Measurements from ENCODE around the gene KCNQ5.
A peak's percentile ranks its signal among the peaks of the same experiment; 100 is the strongest.

Gene KCNQ5

DNA sequence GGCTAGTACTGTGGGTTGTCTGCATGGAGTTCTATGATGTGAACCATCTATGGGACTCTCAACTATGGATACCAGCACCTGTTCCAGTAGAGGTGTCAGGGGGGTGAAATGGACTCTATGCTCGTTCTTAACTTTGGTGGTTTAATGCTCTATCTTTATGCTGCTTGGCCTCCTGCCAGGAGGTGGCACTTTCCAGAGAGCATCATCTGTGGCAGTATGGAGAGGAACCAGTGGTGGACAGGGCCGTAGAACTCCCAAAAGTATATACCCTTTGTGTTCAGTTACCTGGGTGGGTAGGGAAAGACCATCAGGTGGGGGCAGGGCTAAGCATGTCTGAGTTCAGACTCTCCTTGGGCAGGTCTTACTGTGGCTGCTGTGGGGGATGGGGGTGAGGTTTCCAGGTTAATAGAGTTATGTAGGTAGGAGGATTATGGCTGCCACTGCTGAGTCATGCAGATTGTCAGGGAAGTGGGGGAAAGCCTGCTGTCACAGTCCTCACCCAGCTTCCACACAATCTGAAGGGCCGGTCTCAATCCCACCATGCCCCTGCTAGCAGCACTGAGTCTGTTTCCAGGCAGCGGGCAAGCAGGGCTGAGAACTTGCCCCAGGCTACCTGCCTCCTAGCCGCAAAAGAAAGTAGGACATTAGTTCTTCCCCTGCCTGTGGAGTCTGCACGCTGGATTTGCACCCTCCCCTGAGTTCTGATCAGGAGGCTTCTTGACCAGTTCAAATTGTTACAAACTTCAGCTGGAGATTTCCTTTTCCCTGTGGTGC lies 284.0 kb downstream of the KCNQ5 start:
- Histone ChIP-seq H3K27ac (no peak overlapping the region), H3K36me3 (ENCODE audit: insufficient read depth) (no peaks in the 10 kb centered on the region), H3K4me3 (IDR thresholded peaks at IDR 0.05; ENCODE audit: insufficient read depth, low read depth, low read length) (no peak overlapping the region), H3K4me2 (no peak overlapping the region), H3K27me3 (ENCODE audit: insufficient read depth, low read depth) (no peaks in the 10 kb centered on the region), H3K79me2 (ENCODE audit: insufficient read depth, low read depth) (peaks cover 26% of the 10 kb centered on the region; the same call in 1 of the 2 replicates), H4K20me1 (ENCODE audit: insufficient read depth) (no peaks in the 10 kb centered on the region), H2AFZ (ENCODE audit: low read depth) (no peak overlapping the region), H3K4me1 (ENCODE audit: low read depth, poor library complexity, severe bottlenecking) (peaks cover 16% of the 10 kb centered on the region), H3K9ac (no peak overlapping the region)
- TF ChIP-seq, protein P1, sequence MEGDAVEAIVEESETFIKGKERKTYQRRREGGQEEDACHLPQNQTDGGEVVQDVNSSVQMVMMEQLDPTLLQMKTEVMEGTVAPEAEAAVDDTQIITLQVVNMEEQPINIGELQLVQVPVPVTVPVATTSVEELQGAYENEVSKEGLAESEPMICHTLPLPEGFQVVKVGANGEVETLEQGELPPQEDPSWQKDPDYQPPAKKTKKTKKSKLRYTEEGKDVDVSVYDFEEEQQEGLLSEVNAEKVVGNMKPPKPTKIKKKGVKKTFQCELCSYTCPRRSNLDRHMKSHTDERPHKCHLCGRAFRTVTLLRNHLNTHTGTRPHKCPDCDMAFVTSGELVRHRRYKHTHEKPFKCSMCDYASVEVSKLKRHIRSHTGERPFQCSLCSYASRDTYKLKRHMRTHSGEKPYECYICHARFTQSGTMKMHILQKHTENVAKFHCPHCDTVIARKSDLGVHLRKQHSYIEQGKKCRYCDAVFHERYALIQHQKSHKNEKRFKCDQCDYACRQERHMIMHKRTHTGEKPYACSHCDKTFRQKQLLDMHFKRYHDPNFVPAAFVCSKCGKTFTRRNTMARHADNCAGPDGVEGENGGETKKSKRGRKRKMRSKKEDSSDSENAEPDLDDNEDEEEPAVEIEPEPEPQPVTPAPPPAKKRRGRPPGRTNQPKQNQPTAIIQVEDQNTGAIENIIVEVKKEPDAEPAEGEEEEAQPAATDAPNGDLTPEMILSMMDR (conservative IDR thresholded peaks at IDR 0.05; ENCODE audit: low read depth, low read length), result no peak

DNA sequence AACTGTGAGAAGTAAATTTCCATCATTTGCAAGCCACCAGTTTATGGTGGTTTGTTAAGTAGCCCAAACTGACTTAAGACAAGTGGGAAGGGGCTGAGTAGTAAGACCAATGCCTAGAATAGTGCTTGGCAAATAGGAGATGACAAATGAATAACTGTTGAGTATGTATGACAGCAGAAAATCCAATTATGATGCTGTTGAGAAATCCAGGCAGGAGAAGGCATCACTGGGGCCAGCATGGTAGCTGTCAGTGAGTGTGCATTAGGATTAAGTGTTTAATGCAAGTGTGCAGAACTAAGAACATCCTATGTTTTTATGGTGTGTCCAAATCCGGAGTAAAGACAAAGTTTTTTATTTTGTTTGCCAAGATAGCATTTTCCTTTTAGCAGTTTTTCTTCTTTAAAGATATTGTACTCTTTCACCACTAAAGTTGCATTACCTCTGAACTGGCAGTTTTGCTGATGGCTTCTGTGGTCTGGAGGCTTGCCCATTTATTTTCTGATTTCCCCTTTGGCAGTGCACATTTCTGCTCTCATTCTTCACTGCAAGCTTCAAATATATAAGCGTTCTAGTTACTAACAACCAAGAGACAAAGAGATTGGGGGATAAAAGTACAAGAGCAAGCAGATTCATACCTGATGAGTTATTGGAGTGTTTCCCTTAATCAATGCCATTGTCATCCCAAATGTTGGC lies 289.7 kb downstream of the KCNQ5 start:
- no peak overlapping the region for H3K4me3 ChIP-seq (IDR thresholded peaks at IDR 0.05; ENCODE audit: insufficient read depth, low read depth, low read length)
- H3K27me3 ChIP-seq (ENCODE audit: insufficient read depth, low read depth), result no peaks in the 10 kb centered on the region
- H2AFZ ChIP-seq (ENCODE audit: low read depth), result no peak overlapping the region
- no peaks in the 10 kb centered on the region for H3K36me3 ChIP-seq (ENCODE audit: insufficient read depth)
- H3K4me1 ChIP-seq (ENCODE audit: low read depth, poor library complexity, severe bottlenecking), result peaks cover 17% of the 10 kb centered on the region
- no peak overlapping the region for H3K27ac ChIP-seq
- no peaks in the 10 kb centered on the region for H4K20me1 ChIP-seq (ENCODE audit: insufficient read depth)
- TF ChIP-seq, protein P1 (conservative IDR thresholded peaks at IDR 0.05; ENCODE audit: low read depth, low read length), result no peak
- no peak overlapping the region for H3K9ac ChIP-seq
- peak overlapping the region; percentile 18; the same call in 1 of the 2 replicates for H3K4me2 ChIP-seq
- H3K79me2 ChIP-seq (ENCODE audit: insufficient read depth, low read depth), result no peaks in the 10 kb centered on the region

DNA sequence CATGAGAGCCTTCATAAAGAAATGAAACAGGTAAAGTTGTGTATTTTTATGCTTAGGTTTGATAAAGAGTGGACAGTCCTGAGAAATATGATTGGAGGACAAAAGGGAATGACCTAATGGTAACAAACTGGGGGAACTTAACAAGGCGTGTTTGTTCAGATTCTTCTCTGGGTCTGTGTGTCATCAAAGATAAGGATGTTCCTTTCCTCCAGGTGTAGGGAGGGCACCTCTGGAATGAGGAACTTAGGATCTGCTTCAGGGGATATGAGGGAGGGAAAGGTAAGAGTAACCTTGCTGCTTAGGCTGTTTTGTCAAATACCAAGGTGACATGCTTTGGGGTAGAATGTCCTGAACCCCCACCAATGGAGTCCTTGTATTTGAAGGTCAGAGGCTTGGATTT lies 291.9 kb downstream of the KCNQ5 start:
- no peak overlapping the region for H3K4me2 ChIP-seq
- H4K20me1 ChIP-seq (ENCODE audit: insufficient read depth), result no peaks in the 10 kb centered on the region
- TF ChIP-seq, protein P1 (conservative IDR thresholded peaks at IDR 0.05; ENCODE audit: low read depth, low read length), result no peak
- no peak overlapping the region for H2AFZ ChIP-seq (ENCODE audit: low read depth)
- H3K4me1 ChIP-seq (ENCODE audit: low read depth, poor library complexity, severe bottlenecking), result peaks cover 17% of the 10 kb centered on the region
- no peaks in the 10 kb centered on the region for H3K79me2 ChIP-seq (ENCODE audit: insufficient read depth, low read depth)
- no peak overlapping the region for H3K27ac ChIP-seq
- H3K36me3 ChIP-seq (ENCODE audit: insufficient read depth), result no peaks in the 10 kb centered on the region
- H3K27me3 ChIP-seq (ENCODE audit: insufficient read depth, low read depth), result no peaks in the 10 kb centered on the region
- H3K4me3 ChIP-seq (IDR thresholded peaks at IDR 0.05; ENCODE audit: insufficient read depth, low read depth, low read length), result no peak overlapping the region
- no peak overlapping the region for H3K9ac ChIP-seq

DNA sequence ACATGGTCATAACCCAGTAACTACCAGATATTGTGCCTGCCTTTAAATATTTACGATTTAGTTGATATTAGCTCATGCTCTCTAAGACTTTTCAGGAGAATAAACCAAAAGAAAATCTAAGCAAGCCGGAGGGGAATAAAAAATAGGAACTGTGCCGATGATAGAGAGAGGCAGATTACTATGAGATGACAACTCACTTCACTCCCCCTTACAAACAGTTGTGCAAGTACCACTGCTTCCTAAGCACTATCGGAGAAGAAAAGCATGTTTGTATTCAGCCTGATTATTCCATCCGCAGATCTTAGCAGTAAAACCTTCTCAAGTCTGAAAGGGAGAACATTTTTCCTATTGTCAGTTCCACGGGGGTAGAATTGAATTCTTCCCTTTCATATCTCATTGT lies 294.4 kb downstream of the KCNQ5 start:
- Histone ChIP-seq H3K36me3 (ENCODE audit: insufficient read depth) (no peaks in the 10 kb centered on the region), H3K9ac (no peak overlapping the region), H3K4me1 (ENCODE audit: low read depth, poor library complexity, severe bottlenecking) (peaks cover 8% of the 10 kb centered on the region), H2AFZ (ENCODE audit: low read depth) (no peak overlapping the region), H3K27ac (no peak overlapping the region), H3K79me2 (ENCODE audit: insufficient read depth, low read depth) (no peaks in the 10 kb centered on the region), H3K27me3 (ENCODE audit: insufficient read depth, low read depth) (no peaks in the 10 kb centered on the region), H3K4me2 (no peak overlapping the region), H4K20me1 (ENCODE audit: insufficient read depth) (no peaks in the 10 kb centered on the region), H3K4me3 (IDR thresholded peaks at IDR 0.05; ENCODE audit: insufficient read depth, low read depth, low read length) (no peak overlapping the region)
- TF ChIP-seq, protein P1 (conservative IDR thresholded peaks at IDR 0.05; ENCODE audit: low read depth, low read length), result no peak
